ENCODE measurements around the gene THSD7B.
A peak's percentile ranks its signal among the peaks of the same experiment; 100 is the strongest.

THSD7B gene

GRCh38 chr2:137383391-137383790 is 618.0 kb downstream of the THSD7B start:
- DNase-seq: no peak

GRCh38 chr2:137387044-137387443 is 621.7 kb downstream of the THSD7B start:
- DNase-seq: no peak

DNA sequence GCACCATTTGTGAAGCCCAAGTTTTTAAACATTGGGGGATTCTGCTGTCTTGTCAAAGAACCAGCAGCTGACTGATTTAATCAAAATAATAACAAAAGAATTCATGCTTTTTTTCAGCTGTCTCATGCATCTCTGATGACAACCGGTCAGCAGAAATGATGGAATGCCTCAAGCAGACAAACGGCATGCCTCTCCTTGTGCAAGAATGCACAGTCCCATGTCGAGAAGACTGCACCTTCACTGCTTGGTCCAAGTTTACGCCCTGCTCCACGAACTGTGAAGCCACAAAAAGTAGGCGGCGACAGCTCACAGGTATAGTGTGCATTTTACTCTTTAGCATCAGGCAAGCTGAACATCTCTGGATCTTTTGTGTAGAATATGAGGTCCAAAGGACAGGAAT is 640.2 kb downstream of the THSD7B start:
- no peak for DNase-seq

GRCh38 chr2:137411585-137411984 is 646.2 kb downstream of the THSD7B start:
- no peak for DNase-seq

DNA sequence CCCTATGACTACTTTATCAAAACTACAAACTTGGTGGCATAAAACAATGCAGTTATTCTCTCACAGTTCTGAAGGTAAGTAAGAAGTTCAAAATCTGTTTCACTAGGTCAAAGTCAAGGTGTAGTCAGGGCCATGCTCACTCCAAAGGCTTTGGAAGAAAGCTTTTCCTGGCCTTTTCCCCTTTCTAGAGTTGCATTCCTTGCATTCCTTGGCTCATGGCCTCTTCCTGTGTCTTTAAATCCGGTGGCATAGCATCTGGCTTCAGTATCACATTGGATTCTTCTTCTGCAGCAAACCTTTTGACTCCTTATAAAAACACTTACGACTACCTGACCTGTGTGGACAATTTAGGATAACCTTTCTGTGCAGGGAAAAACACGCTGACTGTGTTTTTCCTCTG is 655.4 kb downstream of the THSD7B start:
- DNase-seq: no peak

DNA sequence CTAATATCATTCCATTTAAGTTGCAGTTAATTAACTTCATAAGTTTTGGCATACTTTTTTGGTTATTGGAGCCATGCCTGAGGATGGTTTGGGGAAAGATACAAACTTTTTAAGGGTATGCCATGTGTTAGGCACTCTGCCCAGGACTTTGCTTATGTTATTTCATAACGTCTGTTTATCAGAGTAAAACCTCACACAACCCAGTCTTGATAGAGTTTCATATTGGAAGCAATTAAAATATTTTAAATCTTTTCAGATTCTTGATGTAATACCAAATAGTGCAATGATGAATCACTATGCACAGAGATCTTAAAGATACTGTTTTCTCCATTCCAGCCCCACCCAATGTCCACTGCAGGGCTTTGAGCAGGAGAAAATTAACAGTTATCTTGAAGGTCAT is 669.8 kb downstream of the THSD7B start:
- no peak for DNase-seq

DNA sequence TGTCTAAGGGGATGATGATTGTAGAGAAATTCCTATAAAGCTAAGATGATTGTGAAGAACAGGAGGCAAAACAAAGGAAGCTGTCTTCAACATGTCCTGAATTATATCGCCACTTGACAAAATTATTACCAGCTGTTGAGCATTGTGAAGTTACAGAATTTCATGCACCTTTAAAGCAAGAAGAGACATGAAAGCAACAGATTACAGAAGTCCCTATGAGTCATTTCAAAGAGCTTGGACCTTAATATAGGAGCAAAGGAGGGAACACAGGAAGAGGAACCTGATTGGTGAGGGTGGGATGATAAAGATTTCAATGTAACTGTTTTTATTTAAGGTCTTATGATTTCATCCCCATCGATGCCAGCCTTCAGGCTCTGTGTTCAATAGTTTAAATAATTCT is 672.0 kb downstream of the THSD7B start:
- DNase-seq: no peak

- DNase-seq: no peak
Observed at GRCh38 chr2:137444970-137445369, 679.6 kb downstream of the THSD7B start.

DNA sequence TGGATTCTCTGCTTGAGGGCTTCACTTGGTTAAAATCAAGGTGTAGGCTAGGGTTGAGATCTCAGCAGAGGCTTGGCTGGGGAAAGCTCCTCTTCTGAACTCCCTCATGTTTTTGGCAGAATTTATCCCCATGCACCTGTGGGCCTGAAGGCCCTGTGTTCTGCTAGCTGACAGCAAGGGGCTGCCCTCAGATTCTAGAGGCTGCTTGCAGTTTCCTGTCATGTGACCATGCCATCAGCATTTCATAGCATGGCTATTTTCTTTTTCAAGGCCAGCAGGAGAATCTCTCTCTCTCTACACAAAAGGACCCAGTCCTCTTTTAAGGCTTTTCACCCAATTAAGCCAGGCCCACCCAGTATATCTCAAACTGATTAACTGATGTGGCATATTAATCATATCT is 684.1 kb downstream of the THSD7B start:
- no peak for DNase-seq

GRCh38 chr2:137454886-137455285 is 689.5 kb downstream of the THSD7B start:
- DNase-seq: no peak

- DNase-seq: peak; percentile 3
Observed at GRCh38 chr2:137467246-137467862, 702.0 kb downstream of the THSD7B start.

DNA sequence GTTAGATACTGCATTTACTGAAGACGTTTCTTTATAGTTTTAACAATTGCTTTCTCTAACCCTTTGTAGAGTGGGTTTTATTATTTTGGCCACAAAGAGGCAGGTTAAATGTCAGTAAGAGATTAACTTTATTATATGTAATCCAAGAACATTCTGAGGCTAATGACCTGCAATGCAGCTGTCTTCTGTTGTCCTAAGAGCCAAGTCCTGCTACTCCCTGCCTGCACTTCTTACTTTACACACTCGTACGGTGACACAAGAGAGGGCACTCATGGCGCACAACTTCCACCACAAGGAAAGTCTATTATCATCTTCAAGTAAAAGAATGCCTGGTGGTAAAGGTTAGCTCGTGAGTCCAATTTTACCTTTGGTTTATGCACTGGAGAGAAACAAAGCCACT is 727.9 kb downstream of the THSD7B start:
- DNase-seq: no peak

DNA sequence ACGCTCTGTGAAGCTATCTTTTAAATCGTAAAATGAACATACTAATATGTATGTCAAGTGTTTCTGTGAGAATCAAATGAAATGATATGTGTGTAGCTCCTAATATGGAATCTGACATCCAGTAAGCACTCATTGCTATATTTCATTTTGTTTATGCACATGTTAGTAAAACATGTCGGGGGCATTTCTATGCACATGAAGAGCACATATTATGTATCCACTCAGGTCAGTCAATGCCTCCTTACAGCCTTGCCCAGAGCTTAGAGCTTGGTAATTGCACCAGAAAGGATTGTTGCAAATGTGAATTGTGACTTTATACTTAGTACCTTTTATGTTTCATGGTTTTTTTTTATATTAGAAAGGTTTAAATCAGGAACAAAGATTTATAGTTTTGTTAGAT is 735.3 kb downstream of the THSD7B start:
- DNase-seq: no peak

DNA sequence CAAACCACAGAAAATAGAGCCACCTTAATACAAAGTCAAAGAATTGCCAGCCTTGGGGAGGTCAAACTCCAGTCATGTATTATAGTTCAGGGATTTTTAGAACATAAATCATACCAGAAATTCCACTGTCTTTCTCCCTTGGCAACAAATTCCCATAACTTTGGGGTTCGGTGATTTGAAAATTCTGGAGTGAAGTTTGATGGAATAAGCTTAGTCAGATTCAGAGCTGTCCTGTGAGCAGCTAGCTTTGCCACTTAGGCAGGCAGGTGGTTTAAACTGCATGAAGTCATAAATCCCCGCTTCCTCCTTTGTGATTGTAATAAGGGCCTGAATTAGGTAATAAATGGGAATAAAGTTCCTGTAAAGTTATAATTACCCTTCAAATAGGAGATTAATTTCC is 741.9 kb downstream of the THSD7B start:
- DNase-seq: no peak

GRCh38 chr2:137508739-137509384 is 743.5 kb downstream of the THSD7B start:
- no peak for DNase-seq

GRCh38 chr2:137511526-137511925 is 746.2 kb downstream of the THSD7B start:
- no peak for DNase-seq

- no peak for DNase-seq
Observed at GRCh38 chr2:137521653-137522619, 756.6 kb downstream of the THSD7B start.

DNA sequence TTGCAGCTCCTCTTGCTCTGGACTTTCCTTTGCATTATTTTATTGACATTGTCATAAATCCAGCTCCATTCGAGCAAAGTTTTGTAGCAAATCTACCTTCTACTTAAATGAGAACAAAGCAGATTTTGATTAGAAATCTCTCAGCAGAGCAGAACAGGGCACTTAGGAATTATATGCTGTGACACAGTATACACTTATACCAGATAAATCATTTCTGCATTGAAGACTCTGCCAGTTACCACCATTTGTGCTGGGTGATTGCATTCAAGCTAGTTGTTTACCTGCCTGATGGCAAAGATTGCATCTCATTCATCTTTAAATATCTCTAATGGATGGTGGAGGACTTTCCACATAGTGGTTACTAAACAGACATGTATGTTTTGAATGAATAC is 757.3 kb downstream of the THSD7B start:
- no peak for DNase-seq

DNA sequence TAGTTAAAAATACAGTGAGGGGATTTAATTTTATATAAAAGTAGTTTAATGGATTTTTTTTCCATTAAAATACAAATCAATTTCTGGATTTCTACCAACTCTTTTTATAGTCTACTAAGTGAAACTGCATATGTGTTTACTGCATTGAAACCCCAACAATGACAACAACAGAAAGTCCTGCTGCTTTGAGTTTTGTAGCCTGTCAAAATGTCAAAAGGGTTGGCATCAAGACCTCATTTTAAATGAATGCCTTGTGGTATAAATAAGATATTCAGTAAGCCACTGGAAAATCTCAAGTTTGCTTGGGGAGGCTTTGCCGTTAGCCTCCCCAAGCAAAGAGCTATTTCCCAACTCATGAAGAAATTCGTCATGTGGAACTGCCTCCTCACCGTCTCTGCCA is 758.6 kb downstream of the THSD7B start:
- DNase-seq: no peak

- DNase-seq: no peak
Observed at GRCh38 chr2:137525132-137525531, 759.8 kb downstream of the THSD7B start.

GRCh38 chr2:137525641-137526190 is 760.4 kb downstream of the THSD7B start:
- DNase-seq: no peak

DNA sequence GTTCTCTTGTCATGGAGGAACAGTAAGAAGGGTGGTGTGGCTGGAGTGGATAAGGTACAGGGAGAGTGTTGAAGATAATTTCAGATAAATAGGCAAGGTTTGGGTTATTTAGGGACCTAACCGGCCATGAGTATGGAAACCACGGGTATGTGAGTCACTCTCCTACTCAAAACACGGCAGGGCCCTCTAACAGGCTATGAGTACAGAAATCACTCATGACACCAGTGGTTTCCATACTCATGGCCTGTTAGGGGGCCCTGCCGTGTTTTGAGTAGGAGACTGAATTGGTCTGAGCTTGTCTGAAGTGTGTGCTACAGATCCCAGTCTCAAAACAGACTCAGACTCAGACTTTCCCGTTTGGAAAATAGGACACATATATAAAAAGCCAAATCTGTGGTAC is 770.6 kb downstream of the THSD7B start:
- no peak for DNase-seq

- no peak for DNase-seq
Observed at GRCh38 chr2:137539336-137539735, 774.0 kb downstream of the THSD7B start.
